Stimulated activated CD4-positive, alpha-beta T cell treated with anti-CD3 and anti-CD28 coated beads, Interleukin-2, amount 100 ng/mL, for 4 hours (primary cell): Measurements from ENCODE around the gene KRTAP5-8.
"Not testable (repeated sequence)": the region's sequence is repeated elsewhere in the genome, so short reads cannot be mapped to it uniquely, and the experiment has no call there.

Source experiments
- DNase-seq: peaks from one replicate; pipeline ENCODE4 v3.0.0-alpha.2; 2020; ENCODE audit warnings: low read depth

KRTAP5-8 gene

DNA sequence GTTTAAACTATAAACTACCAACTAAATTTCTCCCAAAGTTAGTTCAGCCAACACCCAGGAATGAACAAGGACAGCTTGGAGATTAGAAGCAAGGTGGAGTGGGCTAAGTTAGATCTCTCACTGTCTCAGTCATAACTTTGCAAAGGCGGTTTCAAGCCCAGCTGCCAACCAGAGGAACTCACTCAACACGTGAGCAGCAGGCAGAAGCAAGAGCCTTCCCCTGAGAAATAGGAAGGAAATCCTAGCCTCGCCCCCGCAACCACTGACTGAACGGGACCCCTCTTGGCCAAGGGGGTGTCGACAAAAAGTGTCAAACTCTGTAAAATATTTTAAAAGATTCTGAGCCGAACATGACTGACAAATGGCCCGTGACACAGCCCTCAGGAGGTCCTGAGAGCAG is 6.0 kb downstream of the KRTAP5-8 start:
- DNase-seq, result no peak

DNA sequence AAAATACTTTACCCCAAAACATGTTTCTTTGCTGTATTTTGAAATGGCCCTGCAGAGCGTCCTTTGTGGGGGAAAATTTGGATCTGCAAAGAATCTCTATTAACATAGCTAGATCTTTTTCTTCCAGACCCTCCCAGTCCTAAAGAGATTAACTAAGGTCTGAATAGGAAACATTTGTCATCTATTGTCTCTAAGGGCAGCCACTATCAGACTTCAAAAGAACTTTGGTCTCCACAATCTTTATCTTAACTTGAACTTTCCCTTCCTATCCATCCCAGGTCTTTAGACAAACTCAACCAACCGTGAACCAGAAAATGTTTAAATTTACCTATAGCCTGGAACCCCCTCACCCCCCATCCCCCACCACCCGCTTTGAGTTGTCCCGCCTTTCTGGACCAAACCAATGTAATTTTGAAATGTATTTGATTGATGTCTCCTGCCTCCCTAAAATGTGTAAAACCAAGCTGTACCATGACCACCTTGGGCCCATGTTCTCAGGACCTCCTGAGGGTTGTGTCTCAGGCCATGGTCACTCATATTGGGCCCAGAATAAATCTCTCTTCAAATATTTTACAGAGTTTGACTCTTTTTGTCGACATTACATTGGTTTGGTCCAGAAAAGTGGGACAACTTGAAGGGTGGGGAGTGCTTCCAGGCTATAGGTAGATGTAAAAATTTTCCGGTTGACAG is 6.8 kb downstream of the KRTAP5-8 start:
- DNase-seq, result no peak

DNA sequence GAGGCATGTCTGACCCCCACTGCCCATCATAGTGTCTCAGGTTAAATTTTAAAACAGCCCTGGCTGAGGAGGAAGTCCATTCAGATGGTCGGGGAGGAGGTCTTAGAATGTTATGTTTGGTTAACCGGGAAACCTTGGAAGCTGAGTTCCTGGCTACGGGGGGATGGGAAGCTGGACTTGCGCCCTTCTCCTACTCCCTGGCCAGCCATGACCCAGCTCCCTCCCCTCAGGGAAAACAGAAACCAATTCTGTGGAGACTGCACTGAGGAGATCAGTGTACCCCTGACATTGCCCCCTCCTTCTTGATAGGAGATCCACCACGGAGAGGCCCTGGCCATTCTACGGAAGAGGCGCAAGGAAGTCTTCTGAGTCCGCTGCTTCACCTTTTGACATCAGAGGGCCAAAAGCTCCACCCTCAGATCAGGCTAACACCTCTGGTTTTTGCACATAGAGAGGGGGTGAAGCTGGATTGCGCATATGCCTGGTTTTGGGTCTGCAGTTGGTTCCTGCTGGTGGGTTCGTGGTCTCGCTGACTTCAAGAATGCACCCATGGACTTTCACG is 7.7 kb downstream of the KRTAP5-8 start:
- DNase-seq, result no peak

DNA sequence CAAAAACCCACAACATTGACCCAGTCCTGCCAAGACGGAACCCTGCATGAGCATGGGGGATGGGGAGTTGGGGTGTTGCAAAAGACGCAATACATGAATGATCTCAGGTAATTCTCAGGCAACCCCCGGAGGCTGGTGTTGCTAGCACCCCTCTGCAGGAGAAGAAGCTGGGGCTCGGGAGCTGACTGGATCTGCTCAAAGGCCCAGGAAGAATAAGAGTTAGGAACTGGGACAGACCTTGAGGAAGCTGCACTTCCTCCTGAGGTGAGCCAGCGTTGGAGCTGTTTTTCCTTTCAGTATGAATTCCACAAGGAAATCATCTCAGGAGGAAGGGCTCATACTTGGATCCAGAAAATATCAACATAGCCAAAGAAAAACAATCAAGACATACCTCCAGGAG is 10.3 kb downstream of the KRTAP5-8 start, which contains the start of gene KRTAP5-9:
KRTAP5-9 (plus strand) TSS at position 301 of the 400 bp plus-strand sequence. CDS start 238 bp downstream, outside the sequence.
- no peak for DNase-seq

DNA sequence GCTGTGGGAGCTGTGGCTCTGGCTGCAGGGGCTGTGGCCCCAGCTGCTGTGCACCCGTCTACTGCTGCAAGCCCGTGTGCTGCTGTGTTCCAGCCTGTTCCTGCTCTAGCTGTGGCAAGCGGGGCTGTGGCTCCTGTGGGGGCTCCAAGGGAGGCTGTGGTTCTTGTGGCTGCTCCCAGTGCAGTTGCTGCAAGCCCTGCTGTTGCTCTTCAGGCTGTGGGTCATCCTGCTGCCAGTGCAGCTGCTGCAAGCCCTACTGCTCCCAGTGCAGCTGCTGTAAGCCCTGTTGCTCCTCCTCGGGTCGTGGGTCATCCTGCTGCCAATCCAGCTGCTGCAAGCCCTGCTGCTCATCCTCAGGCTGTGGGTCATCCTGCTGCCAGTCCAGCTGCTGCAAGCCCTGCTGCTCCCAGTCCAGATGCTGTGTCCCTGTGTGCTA is 10.9 kb downstream of the KRTAP5-8 start:
- DNase-seq, result no peak

DNA sequence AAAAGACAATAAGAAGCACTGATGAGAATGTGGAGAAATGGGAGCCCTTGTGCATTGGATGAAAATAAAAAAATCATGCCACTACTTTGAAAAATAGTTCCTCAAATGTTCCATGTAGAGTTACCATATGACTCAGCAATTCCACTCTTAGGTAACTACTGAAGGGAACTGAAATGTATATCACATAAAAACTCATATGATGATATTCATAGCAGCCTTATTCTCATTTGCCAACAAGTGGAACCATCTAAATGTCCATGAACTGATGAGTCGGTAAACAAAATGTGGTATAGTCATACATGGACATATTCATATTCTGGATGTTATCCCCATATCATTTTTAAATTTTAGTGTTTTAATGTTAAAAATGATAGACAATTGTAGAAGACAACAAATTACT is 13.9 kb downstream of the KRTAP5-8 start:
- DNase-seq, result no peak

DNA sequence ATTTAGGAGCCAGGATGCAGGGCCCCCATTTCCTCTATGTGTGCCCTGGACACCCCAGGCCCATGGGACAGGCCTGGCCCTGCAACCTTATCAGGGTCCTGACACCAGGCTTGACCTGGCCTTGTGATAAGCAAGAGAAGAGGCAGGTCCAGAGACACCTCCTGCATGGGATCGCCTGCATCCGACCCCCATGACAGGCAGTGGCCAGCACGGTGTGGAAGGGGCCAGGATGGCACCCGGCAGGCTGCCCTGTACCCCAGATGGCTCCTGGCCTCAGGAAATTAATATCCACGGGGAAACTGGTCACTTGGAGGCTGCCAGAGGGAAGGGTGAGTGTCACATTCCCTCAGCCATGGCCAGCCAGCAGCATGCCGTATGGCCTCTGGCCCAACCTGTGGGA is 17.2 kb downstream of the KRTAP5-8 start:
- no peak for DNase-seq

DNA sequence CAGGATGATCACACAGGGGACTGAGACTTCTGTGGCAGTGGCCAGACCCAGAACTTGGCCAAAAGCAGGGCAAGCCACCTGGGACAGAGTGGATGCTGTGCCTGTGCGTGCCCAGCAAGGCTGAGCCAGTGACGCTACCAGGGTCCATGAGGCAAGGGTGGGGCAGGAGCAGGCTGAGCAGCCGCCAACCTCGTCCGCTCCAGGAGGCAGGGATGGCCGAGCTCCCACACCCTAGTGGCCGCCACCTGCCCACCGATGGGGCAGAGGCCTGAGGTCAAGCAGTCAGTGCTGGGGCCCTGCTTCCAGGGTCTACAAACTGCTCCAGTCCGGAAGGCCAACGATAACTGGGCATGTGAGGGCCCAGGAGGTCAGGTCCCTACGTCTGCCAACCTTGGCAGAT is 17.7 kb downstream of the KRTAP5-8 start:
- no peak for DNase-seq

DNA sequence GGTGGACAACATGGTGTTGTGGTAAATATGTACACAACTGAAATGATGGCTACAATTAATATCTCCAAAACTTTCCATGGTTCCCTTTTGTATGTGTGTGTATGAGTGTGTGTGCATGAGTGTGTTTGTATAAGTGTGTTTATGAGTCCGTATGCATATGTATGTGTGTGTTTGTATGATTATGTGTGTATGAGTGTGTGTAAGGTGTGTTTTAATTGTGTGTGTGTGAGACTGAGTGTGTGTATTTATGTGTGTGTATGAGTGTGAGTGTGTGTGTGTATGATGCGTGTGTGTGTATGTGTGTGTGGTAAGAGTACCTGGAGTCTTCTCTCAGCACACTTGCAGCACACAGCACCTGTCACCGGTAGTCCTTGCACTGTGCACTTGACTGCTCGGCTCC is 18.2 kb downstream of the KRTAP5-8 start:
- no peak for DNase-seq

DNA sequence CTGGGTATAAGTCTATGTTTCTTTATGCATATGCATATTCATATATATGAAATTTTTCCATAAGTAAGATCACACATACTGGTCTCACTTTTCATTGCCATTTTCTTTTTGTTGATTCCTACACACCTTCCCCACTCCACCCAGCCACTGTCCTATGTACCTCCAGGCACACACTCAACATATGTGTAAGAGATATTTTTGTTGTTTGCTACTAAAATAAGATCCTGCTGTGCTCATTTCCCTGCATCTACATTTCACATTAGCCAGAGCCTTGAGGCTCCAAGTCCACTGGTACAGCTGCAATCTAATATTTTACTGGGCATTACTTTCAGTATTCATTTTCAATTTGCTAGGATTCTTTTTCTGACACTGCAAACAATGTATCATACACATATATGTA is 19.4 kb downstream of the KRTAP5-8 start:
- DNase-seq, result no peak

DNA sequence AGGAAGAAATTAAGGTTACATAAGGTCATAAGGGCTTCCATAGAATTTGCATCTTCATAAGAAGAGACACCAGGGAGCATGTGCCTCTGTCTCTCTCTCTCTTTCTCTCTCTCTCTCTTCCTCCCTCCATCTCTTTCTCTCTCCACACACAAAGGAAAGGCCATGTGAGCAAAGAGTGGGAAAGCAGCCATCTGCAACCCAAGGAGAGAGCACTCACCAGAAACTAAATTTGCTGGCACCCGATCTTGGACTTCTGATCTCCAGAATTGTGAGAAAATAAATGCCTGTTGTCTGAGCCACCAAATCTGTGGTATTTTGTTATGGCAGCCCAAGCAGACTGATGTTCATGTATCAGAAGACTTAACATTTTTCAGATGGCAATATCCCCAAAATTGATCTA is 21.2 kb downstream of the KRTAP5-8 start:
- DNase-seq, result no peak

DNA sequence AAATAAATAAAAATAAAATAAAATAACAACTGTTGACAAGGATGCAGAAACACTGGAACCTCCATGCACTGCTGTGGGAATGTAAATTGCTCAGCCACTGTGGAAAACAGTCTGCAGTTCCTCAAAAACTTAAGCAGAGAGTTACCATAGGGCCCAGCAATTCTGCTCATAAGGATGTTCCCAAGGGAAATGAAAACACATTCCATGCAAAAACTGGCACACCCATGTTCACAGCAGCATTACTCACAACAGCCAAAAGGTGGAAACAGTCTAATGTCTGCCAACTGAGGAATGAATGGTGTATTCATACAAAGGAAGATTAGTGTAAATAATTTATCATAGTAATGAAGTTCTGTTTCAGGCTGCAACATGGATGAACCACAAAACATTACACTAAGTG is 24.3 kb downstream of the KRTAP5-8 start:
- DNase-seq, result no peak

DNA sequence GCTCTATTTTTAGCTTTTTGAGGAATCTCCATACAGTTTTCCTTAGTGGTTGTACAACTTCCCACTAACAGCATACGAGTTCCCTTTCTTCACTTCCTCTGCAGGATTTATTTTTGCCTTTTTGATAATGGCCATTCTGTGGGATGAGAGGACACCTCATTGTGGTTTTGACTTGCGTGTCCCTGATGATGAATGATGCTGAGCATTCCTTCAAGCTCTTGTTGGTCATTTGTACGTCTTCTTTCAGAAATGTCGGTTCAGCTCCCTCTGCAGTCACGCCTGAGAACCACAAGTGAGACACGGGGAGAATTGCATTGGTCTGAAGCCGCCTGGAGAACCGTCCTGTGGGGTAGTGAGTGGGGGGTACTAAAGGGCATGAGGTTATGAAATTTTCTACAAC is 25.6 kb downstream of the KRTAP5-8 start:
- DNase-seq, result no peak

DNA sequence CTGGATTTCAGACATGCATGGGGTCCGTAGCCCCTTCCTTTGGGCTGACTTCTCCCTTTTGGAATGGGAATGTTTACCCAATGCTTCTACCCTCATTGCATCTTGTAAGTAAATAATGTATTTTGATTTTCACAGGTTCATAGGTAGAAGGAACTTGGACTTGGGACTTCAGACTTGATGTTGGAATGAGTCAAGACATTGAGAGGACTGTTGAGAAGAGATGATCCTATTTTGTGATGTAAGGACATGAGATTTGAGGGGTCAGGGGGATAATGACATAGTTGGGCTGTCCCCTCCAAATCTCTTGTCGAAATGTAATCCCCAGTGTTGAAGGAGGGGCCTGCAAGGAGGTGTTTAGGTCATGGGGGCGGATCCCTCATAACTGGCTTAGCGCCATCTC is 26.6 kb downstream of the KRTAP5-8 start:
- no peak for DNase-seq

DNA sequence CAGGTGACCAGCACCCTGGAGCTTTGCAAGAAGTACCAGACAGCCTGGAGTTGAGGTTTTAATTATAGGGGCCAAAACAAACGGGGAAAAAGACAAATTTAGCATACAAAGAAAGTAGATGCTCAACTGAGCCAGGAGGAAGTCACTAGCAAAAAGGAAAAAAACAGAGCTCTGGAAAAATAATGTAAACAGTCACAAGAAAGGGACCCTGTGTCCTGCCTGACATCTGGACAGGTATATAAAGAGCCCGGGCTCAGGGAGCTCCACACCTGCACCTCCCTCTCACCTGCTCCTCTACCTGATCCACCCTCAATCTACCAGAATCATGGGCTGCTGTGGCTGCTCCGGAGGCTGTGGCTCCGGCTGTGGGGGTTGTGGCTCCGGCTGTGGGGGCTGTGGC is 27.4 kb downstream of the KRTAP5-8 start, which contains the start of gene KRTAP5-10:
KRTAP5-10 (plus strand) TSS at position 301 of the 400 bp plus-strand sequence; CDS start at position 326, 25 bp downstream.
- DNase-seq, result no peak

DNA sequence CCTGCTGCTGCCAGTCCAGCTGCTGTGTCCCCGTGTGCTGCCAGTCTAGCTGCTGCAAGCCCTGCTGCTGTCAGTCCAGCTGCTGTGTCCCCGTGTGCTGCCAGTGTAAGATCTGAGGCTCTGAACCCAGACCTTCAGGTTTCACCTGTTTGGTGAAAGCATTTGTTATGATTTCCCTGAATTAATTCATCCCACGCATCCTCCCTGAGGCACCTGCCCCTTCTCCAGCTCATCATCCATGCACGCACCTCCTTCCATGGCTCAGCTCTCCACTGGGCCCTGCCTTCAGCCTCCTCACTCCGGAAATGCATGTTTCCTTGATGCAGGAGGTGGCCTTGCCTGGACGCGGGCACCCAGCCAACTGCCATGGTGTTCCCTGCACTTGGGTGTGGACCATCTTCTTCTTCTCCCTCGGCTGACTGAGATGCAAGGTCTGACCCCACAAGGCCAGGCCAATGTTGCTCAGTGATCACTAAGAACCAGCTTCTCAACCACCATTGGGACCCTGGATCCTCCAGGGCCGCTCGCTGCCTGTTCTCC is 28.3 kb downstream of the KRTAP5-8 start:
- DNase-seq, result no peak

DNA sequence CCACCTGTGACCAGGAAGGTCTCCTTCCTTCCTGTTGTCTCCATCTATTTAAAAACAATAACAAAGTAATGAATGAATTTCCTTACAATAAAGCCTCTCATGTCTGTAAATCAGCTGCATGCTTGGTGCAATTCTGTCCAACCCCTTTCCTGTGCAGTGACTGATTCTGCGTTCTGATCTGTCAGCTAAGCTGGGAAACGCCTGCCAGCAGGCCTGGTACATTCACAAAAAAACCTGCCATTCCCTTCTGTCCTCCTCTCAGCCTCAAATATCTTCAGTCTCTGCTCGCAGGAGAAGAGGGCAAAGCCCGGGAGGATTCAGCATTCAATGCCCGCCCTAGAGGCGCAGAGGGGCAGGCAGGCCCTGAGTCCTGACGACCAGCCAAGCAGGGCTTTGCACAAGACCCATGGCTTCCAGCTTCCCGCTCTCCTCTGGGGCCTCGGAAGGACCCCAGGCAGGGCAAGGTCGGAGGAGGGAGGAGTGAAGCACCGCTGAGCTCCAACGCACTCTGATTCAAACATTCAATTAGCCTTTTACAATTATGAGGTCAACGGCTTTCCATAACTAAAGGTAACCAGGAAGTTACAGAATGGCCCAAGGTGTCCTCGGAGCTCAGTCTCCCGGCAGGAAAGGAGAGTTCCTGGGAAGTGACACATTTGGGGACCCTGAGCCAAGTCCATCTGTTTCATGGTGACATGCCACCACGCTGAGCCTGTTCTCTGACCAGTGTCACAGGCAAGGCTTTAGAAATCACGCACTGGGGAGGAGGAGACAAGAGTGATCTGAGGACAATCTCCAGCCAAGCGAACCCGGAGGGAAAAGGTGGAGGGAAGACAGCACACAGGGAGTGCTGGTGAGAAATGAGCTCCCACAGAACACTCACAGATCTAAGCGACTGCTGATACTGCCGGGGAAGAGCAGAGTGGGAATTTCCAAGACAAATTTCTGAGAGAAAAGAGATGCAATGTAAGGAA is 29.1 kb downstream of the KRTAP5-8 start:
- not testable (repeated sequence) for DNase-seq

DNA sequence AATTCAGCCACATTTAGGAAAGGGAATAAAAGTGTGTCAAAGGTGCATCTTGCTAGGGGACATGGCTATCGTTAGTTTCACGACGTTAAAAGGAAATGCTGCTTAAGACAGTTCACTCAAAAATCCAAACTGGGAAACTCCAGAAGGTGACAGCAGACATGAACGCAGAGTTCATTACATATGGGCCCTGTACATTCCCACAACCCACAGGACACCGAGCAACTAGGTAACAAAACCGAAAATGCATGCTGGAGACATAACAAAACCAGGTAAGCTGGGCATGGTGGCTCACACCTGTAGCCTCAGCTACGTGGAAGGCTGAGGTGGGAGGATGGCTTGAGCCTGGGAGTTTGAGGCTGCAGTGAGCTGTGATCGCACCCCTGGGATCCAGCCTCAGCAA is 29.8 kb downstream of the KRTAP5-8 start:
- DNase-seq, result not testable (repeated sequence)

DNA sequence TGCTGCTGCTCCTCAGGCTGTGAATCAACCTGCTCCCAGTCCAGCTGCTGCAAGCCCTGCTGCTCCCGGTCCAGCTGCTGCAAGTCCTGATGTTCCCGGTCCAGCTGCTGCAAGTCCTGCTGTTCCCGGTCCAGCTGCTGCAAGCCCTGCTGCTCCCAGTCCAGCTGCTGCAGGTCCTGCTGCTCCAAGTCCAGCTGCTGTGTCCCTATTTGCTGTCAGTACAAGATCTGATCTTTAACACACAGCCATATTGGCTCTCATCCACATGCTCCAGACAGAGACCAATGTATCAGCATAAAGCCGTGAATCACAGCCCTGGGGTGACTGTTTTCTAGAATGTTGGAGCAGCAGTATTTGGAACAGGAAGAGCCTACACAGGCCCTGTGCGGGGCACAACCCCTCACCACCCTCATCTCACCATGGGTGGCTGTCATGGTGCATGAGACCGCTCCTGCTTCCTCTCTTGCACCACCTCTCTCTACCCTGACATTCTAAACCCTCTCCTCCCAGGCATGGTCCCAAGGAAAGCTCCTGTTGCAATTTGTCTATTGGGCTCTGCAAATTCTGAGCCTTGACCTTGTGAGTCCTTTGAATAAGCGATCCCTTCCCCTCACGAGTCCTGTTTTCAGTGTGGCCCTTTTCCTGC is 31.0 kb downstream of the KRTAP5-8 start:
- DNase-seq, result no peak

DNA sequence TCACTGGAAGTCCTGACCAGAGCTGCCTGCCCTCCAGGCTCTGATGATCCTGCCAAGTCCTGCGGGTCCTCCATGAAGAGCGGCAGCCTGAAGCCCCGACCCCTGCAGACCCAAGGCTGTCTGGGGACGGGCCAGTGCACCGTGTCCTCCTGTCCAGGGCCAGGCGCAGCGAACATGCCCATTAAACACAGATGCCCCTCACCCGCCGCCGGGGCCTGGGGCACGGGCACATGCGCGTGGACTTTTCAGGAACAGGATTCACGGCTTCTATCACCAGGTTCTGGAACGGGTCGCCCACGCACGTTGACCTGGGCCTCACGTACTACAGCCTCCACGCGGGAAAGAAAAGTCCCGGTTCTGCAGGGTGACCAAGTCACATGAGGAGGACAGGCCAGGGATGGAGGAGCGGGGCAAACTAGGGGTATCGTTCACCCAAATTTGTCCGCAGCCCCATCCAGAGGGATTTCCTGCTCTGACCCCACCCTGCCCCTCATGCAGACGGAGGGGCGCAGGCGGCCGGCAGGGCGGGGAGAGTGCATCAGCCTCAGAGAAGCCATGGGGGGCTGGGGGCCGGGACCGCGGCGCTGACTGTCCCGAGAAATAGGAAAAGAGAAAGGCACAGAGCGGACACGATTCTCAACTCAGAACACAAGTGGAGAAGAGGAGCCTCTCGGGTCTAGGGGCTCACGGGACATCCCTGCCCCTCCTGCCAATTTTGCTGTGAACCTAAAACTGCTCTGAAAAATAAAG is 33.5 kb downstream of the KRTAP5-8 start:
- not testable (repeated sequence) for DNase-seq

DNA sequence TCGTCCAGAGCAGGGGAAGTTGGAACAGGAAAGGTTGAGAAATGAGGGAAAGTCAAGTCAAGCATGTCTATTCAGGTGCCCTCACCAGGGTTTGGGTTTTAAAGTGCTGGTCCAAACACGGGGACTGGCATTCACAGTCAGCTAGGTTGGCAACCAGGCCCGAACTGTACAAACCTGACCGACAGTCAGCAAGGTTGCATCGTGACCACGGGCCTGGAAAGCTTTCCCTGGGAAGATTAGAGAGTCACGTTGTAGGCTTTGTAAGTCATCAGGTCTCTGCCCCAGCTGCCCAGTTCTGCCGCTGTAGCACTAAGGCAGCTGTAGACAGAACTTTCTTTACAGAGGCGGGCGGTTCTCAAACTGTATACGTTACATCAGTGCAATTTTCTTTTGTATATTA is 35.0 kb downstream of the KRTAP5-8 start:
- no peak for DNase-seq
